ENCODE data around the gene KCNIP4. TPM values are rescaled to one million over a fixed set of nuclear protein-coding genes. Genes with fewer than 3 reads are reported as not detected.

The KCNIP4 gene
- total RNA-seq, 1 donor: 1.7 TPM

DNA sequence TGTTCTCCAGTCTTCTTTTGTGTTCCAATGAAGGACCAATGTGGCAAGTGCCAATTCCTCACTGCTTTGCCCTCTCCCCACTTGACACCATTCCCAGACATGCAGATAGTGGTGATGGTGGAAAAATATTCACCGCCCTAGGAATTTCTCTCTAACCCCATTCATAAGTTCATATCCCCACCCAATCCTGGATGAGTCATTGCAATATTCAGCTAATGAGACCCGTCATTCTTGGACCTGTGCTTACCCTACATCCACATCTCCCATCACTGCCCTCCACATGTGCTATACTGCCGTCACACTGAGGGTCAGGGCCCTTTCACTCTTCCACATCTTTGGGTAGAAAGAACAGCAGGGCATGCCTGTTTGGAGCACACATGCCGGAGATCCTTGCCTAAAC is 199.2 kb downstream of the KCNIP4 start:
- TF ChIP-seq, protein P1, sequence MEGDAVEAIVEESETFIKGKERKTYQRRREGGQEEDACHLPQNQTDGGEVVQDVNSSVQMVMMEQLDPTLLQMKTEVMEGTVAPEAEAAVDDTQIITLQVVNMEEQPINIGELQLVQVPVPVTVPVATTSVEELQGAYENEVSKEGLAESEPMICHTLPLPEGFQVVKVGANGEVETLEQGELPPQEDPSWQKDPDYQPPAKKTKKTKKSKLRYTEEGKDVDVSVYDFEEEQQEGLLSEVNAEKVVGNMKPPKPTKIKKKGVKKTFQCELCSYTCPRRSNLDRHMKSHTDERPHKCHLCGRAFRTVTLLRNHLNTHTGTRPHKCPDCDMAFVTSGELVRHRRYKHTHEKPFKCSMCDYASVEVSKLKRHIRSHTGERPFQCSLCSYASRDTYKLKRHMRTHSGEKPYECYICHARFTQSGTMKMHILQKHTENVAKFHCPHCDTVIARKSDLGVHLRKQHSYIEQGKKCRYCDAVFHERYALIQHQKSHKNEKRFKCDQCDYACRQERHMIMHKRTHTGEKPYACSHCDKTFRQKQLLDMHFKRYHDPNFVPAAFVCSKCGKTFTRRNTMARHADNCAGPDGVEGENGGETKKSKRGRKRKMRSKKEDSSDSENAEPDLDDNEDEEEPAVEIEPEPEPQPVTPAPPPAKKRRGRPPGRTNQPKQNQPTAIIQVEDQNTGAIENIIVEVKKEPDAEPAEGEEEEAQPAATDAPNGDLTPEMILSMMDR (IDR thresholded peaks at IDR 0.05; ENCODE audit: insufficient read depth, low read length): no peak
- H3K4me3 ChIP-seq (ENCODE audit: low read depth, low read length): no peak overlapping the region
- no peak for DNase-seq (ENCODE audit: low read depth)

DNA sequence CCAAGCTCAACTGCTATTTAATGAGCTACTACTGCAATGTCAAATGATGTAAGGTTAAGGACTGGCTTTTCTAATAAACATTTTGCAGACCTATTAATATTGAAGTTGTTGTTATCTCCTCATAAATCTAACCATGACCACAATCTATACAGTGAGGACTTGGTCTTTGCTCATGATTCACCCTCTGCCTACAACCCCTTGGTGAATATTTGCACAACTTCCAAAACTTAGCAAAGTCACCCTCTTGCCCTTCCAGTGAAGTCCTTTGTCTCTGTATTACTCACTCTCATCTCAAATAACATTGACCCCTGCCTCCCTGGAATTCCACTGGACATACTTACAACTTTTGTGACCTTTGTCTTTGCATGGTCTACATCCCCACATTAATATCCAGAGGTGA is 204.5 kb downstream of the KCNIP4 start:
- no peak for DNase-seq (ENCODE audit: low read depth)
- no peak overlapping the region for H3K4me3 ChIP-seq (ENCODE audit: low read depth, low read length)
- TF ChIP-seq, protein P1 (IDR thresholded peaks at IDR 0.05; ENCODE audit: insufficient read depth, low read length): no peak

DNA sequence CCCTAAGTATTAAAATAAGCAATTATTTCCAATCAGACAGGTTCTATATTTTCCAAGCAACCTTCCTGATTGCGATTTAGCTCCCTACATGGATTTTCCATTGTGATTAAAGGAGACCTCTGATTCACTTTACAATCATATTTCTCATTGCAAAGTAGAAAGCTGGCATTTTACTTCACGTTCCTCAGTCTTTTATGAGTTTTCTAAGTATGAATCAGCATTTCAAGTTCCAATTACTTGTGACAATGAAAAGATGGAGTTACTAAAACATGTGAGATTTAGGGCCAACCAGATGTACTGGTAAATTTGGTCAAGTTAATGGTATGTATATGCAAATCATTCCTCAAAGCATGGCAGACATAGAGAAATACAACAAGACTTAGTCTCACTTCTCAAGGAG is 206.2 kb downstream of the KCNIP4 start:
- H3K4me3 ChIP-seq (ENCODE audit: low read depth, low read length): no peak overlapping the region
- TF ChIP-seq, protein P1 (IDR thresholded peaks at IDR 0.05; ENCODE audit: insufficient read depth, low read length): no peak
- no peak for DNase-seq (ENCODE audit: low read depth)

DNA sequence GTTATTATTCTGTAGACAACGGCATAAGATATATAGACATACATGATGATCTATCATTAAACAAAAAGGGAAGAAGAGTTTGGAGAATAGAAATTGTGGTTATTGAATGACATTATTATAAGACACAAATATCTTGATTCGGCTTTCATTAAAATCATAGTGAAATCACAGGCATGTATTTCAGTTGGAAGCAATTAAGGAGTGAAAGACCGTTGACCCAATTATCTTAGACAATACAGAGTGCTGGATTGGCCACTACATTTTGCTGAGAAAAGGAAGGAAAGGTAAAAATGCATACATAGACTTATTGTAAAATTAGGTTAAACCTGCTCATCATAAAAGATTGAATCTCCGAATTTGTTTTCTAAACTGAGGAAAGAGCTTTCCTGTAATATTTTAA is 209.8 kb downstream of the KCNIP4 start:
- no peak for DNase-seq (ENCODE audit: low read depth)

DNA sequence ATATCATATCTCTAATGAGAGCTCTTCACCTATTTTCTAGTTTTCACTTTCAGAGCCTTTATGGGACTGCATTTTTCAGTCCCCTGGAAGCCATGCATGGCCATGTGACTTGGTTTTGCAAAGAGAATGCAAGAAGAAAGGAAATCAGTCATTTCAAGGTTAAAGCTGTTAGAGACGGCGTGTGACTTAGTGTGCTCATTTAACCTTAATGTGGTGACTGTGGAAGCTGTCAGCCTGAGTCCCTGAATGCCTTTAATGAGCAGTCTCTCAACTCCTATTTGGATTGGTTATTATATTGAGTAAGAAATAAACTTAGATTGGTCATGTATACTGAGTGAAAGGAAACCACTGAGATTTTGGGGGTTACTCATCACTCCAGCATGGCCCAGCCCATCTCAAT is 212.7 kb downstream of the KCNIP4 start:
- H3K4me3 ChIP-seq (ENCODE audit: low read depth, low read length): no peak overlapping the region
- TF ChIP-seq, protein P1 (IDR thresholded peaks at IDR 0.05; ENCODE audit: insufficient read depth, low read length): no peak
- DNase-seq (ENCODE audit: low read depth): no peak

More for the DNA sequence above, 209.8 kb downstream of the KCNIP4 start:
- TF ChIP-seq, protein P1 (IDR thresholded peaks at IDR 0.05; ENCODE audit: insufficient read depth, low read length): no peak
- no peak overlapping the region for H3K4me3 ChIP-seq (ENCODE audit: low read depth, low read length)

DNA sequence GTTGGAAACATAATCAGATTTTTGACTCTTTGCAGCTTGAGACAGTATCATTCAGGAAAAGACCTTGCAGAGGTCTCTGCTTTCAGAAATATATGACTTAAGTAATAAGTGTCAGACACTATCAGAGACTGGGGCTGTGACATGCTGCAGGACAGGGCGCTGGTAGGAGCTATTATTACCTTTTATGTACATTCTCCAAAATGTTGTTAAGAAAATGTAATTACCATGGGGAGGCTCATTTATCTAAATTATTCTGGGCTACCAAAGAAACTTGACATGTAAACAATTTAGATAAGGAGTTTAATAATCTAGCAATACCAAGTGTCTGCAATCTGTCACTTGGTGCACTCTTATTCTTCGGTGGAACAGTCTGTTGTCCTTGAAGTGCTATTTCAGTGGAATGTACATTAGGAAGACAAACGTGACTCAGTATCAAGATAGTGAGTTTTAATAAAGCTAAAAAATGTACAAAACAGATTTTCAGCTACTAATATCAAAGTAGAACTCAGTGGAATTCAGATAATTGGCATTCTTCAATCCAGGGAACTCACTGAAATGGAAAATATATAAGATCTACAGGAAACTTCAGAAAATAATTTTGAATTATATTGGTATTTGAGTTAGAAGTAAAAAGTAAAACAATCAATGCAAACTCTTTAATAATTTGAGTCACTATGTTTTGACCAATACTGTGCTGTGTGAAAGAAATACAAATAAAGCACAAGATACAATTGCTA is 214.5 kb downstream of the KCNIP4 start:
- no peak for DNase-seq (ENCODE audit: low read depth)
- TF ChIP-seq, protein P1 (IDR thresholded peaks at IDR 0.05; ENCODE audit: insufficient read depth, low read length): no peak
- H3K4me3 ChIP-seq (ENCODE audit: low read depth, low read length): no peak overlapping the region

DNA sequence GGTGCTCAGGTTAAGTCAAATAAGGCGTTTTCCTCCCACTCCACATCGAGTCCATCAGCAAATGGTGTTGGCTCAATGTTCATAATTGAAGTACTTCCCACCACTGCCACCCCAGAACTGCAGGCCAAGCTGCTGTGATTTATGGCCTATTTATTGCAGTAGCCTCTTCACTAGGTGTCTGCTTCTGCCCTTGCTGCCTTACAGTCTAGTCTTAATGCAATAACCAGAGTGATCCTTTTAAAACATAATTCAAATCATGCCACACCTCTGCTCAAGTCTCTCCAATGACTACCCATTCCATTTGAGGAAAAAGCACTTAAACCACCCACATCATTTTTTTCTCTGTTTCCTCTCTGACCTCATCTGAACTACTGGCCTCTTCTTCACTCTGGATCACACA is 220.3 kb downstream of the KCNIP4 start:
- no peak for DNase-seq (ENCODE audit: low read depth)
- TF ChIP-seq, protein P1 (IDR thresholded peaks at IDR 0.05; ENCODE audit: insufficient read depth, low read length): no peak
- H3K4me3 ChIP-seq (ENCODE audit: low read depth, low read length): no peak overlapping the region
